ENCODE results near the gene MEMO1.

GRCh38 chr2:32009516-32010256 lies 1.1 kb downstream of the MEMO1 start:
- TF ChIP-seq POLR2A (IDR thresholded peaks at IDR 0.05) (no peak), CTCF (IDR thresholded peaks at IDR 0.05) (no peak)
